IPS-NIHi7 (cell line): ENCODE results near the gene PDE1C.

Source experiments
- DNase-seq: peaks from one replicate; pipeline ENCODE4 v3.0.0; 2012; ENCODE audit warnings: mixed read lengths; ENCODE audit errors: extremely low spot score

Gene PDE1C

GRCh38 chr7:31939076-31939475 lies 131.1 kb downstream of the PDE1C start:
- no peak for DNase-seq

- no peak for DNase-seq
Observed at GRCh38 chr7:31938650-31939049, 131.6 kb downstream of the PDE1C start.

GRCh38 chr7:31937982-31938381 lies 132.2 kb downstream of the PDE1C start:
- DNase-seq: no peak

GRCh38 chr7:31935124-31936054 lies 134.8 kb downstream of the PDE1C start:
- no peak for DNase-seq

- no peak for DNase-seq
Observed at GRCh38 chr7:31934551-31934950, 135.7 kb downstream of the PDE1C start.

- no peak for DNase-seq
Observed at GRCh38 chr7:31933481-31933880, 136.7 kb downstream of the PDE1C start.

- no peak for DNase-seq
Observed at GRCh38 chr7:31926991-31927584, 143.1 kb downstream of the PDE1C start.

GRCh38 chr7:31925753-31926454 lies 144.3 kb downstream of the PDE1C start:
- DNase-seq: no peak

- no peak for DNase-seq
Observed at GRCh38 chr7:31924251-31924650, 146.0 kb downstream of the PDE1C start.

- DNase-seq: no peak
Observed at GRCh38 chr7:31922848-31923247, 147.4 kb downstream of the PDE1C start.

GRCh38 chr7:31921047-31921446 lies 149.2 kb downstream of the PDE1C start:
- DNase-seq: no peak

- DNase-seq: no peak
Observed at GRCh38 chr7:31919678-31920369, 150.4 kb downstream of the PDE1C start.

GRCh38 chr7:31918706-31919393 lies 151.4 kb downstream of the PDE1C start:
- DNase-seq: no peak

- no peak for DNase-seq
Observed at GRCh38 chr7:31917256-31917655, 153.0 kb downstream of the PDE1C start.

GRCh38 chr7:31910191-31910590 lies 160.0 kb downstream of the PDE1C start:
- no peak for DNase-seq

GRCh38 chr7:31906479-31907171 lies 163.6 kb downstream of the PDE1C start:
- DNase-seq: no peak

GRCh38 chr7:31903962-31904361 lies 166.2 kb downstream of the PDE1C start:
- no peak for DNase-seq

- no peak for DNase-seq
Observed at GRCh38 chr7:31899356-31899927, 170.8 kb downstream of the PDE1C start.

GRCh38 chr7:31896925-31897324 lies 173.3 kb downstream of the PDE1C start:
- DNase-seq: no peak

- no peak for DNase-seq
Observed at GRCh38 chr7:31894308-31894707, 175.9 kb downstream of the PDE1C start.
